Head of caudate nucleus (tissue), 42 donors: ENCODE measurements around the gene KCTD15.

Experiments used
- DNase-seq, 42 donors: peaks; one replicate each; pipeline versions ENCODE4 v3.0.0 to v3.0.0-alpha.2; 2020 to 2021; ENCODE audit warnings: mixed read lengths in 7 of 42
- intact Hi-C: fragments of 100-400 bp; cut with DNase I; formaldehyde crosslinking; loops from one replicate; pipeline ENCODE4 v1.15.0; 2022

The KCTD15 gene

GRCh38 chr19:33828266-33829075 lies 31.8 kb downstream of the KCTD15 start:
- peak in 6 of 42 donors; percentile 5 to 36 (median 10) for DNase-seq
- intact Hi-C loops, result no loop called here

GRCh38 chr19:33830264-33830663 lies 33.6 kb downstream of the KCTD15 start:
- no peak for DNase-seq
- intact Hi-C loops, result no loop called here

- intact Hi-C loops, result no loop called here
Measured at GRCh38 chr19:33831825-33832224, 35.2 kb downstream of the KCTD15 start.

GRCh38 chr19:33832633-33833032 lies 36.0 kb downstream of the KCTD15 start:
- intact Hi-C loops, result no loop called here
- DNase-seq, result peak in 2 of 42 donors; percentile 4 to 12

More at GRCh38 chr19:33831825-33832224, 35.2 kb downstream of the KCTD15 start:
- DNase-seq, result peak in 4 of 42 donors; percentile 1 to 16 (median 10)

GRCh38 chr19:33840382-33840781 lies 43.7 kb downstream of the KCTD15 start:
- peak in 4 of 42 donors; percentile 7 to 22 (median 8) for DNase-seq
- intact Hi-C loops, result no loop called here

GRCh38 chr19:33840783-33841182 lies 44.1 kb downstream of the KCTD15 start:
- DNase-seq, result peak in 4 of 42 donors; percentile 24 to 33 (median 28)
- intact Hi-C loops, result no loop called here

- intact Hi-C loops, result no loop called here
- peak in 32 of 42 donors; percentile 9 to 82 (median 46) for DNase-seq
Measured at GRCh38 chr19:33841685-33842084, 45.0 kb downstream of the KCTD15 start.

GRCh38 chr19:33844478-33844877 lies 47.8 kb downstream of the KCTD15 start:
- no peak for DNase-seq
- intact Hi-C loops, result no loop called here

GRCh38 chr19:33845498-33845897 lies 48.8 kb downstream of the KCTD15 start:
- no peak for DNase-seq

GRCh38 chr19:33849551-33850147 lies 53.0 kb downstream of the KCTD15 start:
- intact Hi-C loops, result no loop called here

More at GRCh38 chr19:33845498-33845897, 48.8 kb downstream of the KCTD15 start:
- intact Hi-C loops, result no loop called here

GRCh38 chr19:33859016-33859415 lies 62.3 kb downstream of the KCTD15 start:
- intact Hi-C loops, result no loop called here
- peak in 28 of 42 donors; percentile 16 to 79 (median 37) for DNase-seq

More at GRCh38 chr19:33849551-33850147, 53.0 kb downstream of the KCTD15 start:
- peak in 3 of 42 donors; percentile 12 to 22 (median 16) for DNase-seq

- DNase-seq, result peak in 5 of 42 donors; percentile 6 to 28 (median 14)
- intact Hi-C loops, result no loop called here
Measured at GRCh38 chr19:33860312-33861090, 63.8 kb downstream of the KCTD15 start.

GRCh38 chr19:33861950-33862349 lies 65.3 kb downstream of the KCTD15 start:
- DNase-seq, result peak in 3 of 42 donors; percentile 2 to 18 (median 13)
- intact Hi-C loops, result no loop called here

- intact Hi-C loops, result no loop called here
- peak in 3 of 42 donors; percentile 6 to 23 (median 10) for DNase-seq
Measured at GRCh38 chr19:33862981-33863380, 66.3 kb downstream of the KCTD15 start.

- intact Hi-C loops, result no loop called here
- peak in 3 of 42 donors; percentile 3 to 34 (median 15) for DNase-seq
Measured at GRCh38 chr19:33863436-33863835, 66.8 kb downstream of the KCTD15 start.

GRCh38 chr19:33864311-33864850 lies 67.7 kb downstream of the KCTD15 start:
- peak in 2 of 42 donors; percentile 8 to 39 for DNase-seq
- intact Hi-C loops, result no loop called here

GRCh38 chr19:33865306-33865705 lies 68.6 kb downstream of the KCTD15 start:
- intact Hi-C loops, result no loop called here
- peak in 3 of 42 donors; percentile 0 to 24 (median 5) for DNase-seq
